ENCODE results near the gene KRTAP10-6.

The KRTAP10-6 gene

GRCh38 chr21:44609193-44609592 lies 16.9 kb upstream of the KRTAP10-6 start:
- no peak overlapping the region for H3K4me3 ChIP-seq (ENCODE audit: low read depth, low read length)
- in situ Hi-C loops (cut with HindIII; ENCODE audit: low pct_ligation_motif_present, low sequenced_read_pairs) = no loop called here
- no peak overlapping the region for H3K27ac ChIP-seq
- DNase-seq = no peak
- no peaks in the 10 kb centered on the region for H3K36me3 ChIP-seq (replicated peaks)
- no peaks in the 10 kb centered on the region for H3K27me3 ChIP-seq (replicated peaks)
- TF ChIP-seq CTCF (IDR thresholded peaks at IDR 0.05; ENCODE audit: low read depth, low read length, missing control alignments) = no peak

- in situ Hi-C loops (cut with HindIII; ENCODE audit: low pct_ligation_motif_present, low sequenced_read_pairs) = no loop called here
- no peaks in the 10 kb centered on the region for H3K27me3 ChIP-seq (replicated peaks)
- no peak for TF ChIP-seq CTCF (IDR thresholded peaks at IDR 0.05; ENCODE audit: low read depth, low read length, missing control alignments)
- H3K36me3 ChIP-seq (replicated peaks) = no peaks in the 10 kb centered on the region
- H3K4me3 ChIP-seq (ENCODE audit: low read depth, low read length) = no peak overlapping the region
- H3K27ac ChIP-seq = no peak overlapping the region
- DNase-seq = no peak
These were observed 14.2 kb upstream of the KRTAP10-6 start for GRCh38 chr21:44606495-44606894.

- no peak for DNase-seq
- no peak overlapping the region for H3K4me3 ChIP-seq (ENCODE audit: low read depth, low read length)
- in situ Hi-C loops (cut with HindIII; ENCODE audit: low pct_ligation_motif_present, low sequenced_read_pairs) = no loop called here
- no peak for TF ChIP-seq CTCF (IDR thresholded peaks at IDR 0.05; ENCODE audit: low read depth, low read length, missing control alignments)
- no peaks in the 10 kb centered on the region for H3K36me3 ChIP-seq (replicated peaks)
- no peaks in the 10 kb centered on the region for H3K27me3 ChIP-seq (replicated peaks)
- H3K27ac ChIP-seq = no peak overlapping the region
These were observed 11.6 kb upstream of the KRTAP10-6 start for GRCh38 chr21:44603911-44604310.

GRCh38 chr21:44603109-44603875 lies 11.0 kb upstream of the KRTAP10-6 start:
- in situ Hi-C loops (cut with HindIII; ENCODE audit: low pct_ligation_motif_present, low sequenced_read_pairs) = no loop called here
- TF ChIP-seq CTCF (IDR thresholded peaks at IDR 0.05; ENCODE audit: low read depth, low read length, missing control alignments) = no peak
- no peaks in the 10 kb centered on the region for H3K36me3 ChIP-seq (replicated peaks)
- H3K4me3 ChIP-seq (ENCODE audit: low read depth, low read length) = no peak overlapping the region
- H3K27ac ChIP-seq = no peak overlapping the region
- peaks cover under 1% of the 10 kb centered on the region for H3K27me3 ChIP-seq (replicated peaks)
- DNase-seq = no peak

- in situ Hi-C loops (cut with HindIII; ENCODE audit: low pct_ligation_motif_present, low sequenced_read_pairs) = no loop called here
- TF ChIP-seq CTCF (IDR thresholded peaks at IDR 0.05; ENCODE audit: low read depth, low read length, missing control alignments) = no peak
- Histone ChIP-seq H3K4me3 (ENCODE audit: low read depth, low read length) (no peak overlapping the region), H3K27me3 (replicated peaks) (peaks cover 2% of the 10 kb centered on the region), H3K27ac (no peak overlapping the region), H3K36me3 (replicated peaks) (no peaks in the 10 kb centered on the region)
- no peak for DNase-seq
These were observed 10.2 kb upstream of the KRTAP10-6 start for GRCh38 chr21:44602463-44602850.

Measured in brain microvascular endothelial cell (primary cell).